ENCODE measurements around the gene COG6.

COG6 gene

DNA sequence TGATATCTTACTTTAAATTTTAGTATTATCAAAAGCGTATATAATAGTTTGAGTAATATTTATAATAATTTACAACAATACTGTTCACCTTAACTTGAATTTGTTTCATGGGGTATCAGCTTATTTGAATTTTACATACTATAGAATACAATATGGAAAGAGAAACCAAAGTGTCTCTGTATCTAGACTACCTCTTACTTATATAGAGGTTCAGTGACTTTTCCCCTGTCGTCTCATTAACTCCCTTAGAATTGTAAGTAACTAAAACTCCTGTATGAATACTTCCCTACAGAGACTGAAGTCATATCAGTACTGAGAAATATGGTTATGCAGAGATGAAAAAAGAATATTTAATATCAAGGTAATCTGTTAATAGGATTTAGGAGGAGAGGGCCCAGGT lies 26.8 kb downstream of the COG6 start:
- no peak for DNase-seq (ENCODE audit: low read depth in 2 of 2)

DNA sequence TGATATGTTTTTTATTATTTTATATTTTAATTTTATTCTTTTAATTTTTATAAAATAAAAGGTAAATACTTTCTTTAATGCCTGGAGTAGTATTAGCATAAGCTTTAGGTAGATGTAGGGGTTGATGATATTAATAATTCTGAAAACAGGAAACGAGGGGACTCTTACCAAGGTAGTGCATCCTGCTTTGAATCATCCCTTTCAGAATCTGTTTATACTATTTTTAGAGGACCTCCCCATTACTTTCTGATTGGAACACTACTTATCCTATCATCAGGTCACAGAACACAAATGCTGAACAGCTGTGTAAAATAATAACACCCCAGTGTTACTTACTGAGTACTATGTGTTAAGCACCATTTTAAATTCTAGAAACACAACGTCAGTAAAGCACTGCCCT lies 27.3 kb downstream of the COG6 start:
- no peak for DNase-seq (ENCODE audit: low read depth in 2 of 2)

DNA sequence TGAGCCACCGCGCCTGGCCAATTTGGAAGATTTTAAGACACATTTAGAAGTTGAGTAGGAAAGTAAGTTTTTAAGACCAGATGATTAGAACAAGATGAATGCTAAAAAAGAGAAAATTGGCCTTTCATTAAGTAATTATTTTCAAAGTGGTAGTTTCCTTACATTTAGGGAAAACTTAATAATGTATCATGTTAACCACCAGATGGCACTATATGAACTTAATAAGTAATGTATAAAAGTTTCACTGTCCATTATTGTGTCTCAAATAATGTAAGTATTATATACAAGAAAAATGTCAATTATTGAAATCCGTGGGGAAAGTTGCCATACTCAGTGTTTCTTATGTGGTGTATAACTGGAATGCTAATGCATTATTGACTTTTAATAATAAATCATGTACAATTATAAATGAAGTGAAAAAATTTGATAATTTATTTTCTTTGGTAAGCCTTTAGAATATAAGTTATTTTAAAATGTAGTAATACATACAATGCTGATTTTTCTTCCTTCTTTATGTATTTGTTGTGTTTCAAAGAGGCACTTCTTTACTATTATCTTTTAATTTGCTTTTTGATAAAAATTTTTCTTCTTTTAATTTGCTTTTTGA lies 29.2 kb downstream of the COG6 start:
- DNase-seq (ENCODE audit: low read depth in 2 of 2), result no peak

DNA sequence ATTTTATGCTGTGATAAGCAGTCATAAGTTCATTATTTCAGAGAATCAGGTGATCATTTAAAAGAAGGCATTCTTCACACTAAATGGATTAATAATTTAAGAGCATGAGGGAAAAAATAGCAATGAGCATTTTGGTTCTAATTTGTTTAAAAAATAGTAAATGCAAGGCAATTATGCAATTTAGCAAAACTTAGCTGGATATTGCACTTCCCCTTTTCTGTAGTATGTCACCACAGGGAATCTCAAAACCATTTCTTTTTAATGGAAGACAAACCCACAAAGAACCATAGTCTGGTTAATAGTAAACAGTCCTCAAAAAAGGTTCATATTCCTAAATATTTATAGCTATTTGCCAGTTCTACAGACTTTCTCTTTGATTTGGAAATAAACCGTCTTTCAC lies 30.2 kb downstream of the COG6 start:
- DNase-seq (ENCODE audit: low read depth in 2 of 2), result no peak

DNA sequence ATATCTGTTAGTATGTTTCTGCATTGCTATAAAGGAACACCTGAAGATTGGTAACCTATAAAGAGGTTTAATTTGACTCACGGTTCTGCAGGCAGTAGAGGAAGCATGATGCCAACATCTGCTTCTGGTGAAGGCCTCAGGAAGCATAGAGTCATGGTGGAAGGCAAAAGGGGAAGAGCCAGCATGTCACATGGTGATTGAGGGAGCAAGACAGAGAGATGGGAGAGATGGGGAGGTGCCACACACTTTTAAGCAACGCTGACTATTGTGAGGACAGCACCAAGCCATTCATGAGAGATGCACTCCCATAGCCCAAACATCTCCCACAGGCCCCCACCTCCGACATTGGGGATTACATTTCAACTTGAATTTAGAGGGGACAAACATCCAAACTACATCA lies 32.8 kb downstream of the COG6 start:
- no peak for DNase-seq (ENCODE audit: low read depth in 2 of 2)

DNA sequence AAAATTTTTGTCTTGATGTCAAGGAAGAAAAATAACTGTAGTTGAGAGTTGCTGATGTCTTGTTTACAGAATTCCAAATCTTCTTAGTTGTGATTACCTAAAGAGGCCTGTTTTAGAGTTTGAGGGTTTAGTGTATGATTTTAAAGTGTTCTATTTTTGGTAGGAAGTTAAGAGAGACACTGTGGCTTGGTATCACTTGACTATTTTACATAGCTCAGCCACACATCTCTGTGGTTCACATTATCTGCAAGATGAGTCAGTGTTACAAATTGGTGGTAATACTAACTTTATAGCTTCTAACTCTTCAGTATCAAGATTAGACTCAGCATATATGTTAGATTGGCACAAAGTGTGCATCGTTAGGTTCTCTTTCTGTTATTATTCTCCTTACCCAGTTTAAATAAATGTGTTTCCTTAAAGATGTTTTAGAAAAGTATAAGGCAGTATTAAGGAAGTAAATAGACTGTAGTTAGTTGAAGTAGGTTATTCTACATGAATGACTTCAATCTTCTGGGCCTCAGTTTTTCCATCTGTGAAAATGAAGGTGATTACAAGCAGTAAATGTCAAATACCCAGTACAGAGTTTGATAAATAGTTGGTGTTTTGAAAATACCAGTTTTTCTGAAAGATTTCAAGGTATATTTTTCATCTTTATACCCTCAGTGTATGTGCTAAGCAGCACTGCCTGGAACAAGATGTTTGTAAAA lies 33.4 kb downstream of the COG6 start:
- no peak for DNase-seq (ENCODE audit: low read depth in 2 of 2)

DNA sequence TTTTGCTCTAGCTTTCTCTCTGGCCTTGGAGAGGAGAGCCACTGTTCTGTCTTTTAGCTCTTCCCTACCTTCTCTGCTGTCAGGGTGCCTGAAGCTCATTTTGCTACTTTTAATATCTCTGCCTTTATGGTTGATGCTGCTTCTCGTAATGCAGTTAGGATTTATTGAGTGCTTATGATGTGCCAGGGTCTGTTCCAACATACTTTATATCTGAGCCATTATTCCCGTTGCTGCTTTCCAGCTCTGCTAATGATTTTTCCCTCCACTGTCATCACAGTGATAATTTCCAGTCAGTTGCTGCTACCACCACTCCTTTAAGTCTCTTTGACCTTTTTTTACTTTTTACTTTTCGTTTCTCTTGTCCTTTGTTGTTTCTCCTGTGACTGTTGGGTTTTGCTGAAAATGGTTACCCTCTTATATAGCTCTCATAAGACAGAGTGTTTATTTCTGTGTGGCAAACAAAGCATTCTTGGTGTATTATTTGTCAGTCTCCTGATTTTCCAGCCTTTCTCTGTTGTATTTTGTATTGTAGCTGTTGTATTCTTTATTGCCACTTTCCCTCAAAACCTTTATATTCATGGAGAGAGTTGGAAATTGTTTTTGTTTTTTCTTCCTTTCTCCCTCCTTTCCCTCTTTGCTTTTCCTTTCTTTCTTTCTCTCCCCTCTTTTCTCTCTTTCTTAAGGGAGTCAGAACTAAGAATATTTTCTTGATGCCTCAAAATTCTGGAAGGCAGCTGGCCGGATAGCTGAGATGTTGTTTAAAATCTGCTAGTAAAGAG lies 37.4 kb downstream of the COG6 start:
- DNase-seq (ENCODE audit: low read depth in 2 of 2), result no peak

DNA sequence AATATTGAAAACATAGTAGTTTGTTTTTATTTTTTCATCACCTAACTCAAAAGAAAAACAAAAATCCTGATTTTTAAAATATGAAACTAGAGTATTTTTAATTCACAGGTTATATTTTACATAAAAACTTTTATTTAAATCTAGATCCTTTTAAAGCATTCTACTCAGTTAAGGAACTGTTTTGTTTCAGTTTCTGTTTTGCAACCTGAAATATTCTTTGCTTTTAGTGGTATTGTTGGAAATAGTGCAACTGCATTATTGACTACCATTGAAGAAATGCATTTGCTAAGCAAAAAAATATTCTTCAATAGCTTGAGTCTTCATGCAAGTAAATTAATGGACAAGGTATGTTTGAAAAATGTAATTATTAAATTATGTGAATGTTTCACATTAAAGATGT lies 43.8 kb downstream of the COG6 start:
- DNase-seq (ENCODE audit: low read depth in 2 of 2), result no peak

DNA sequence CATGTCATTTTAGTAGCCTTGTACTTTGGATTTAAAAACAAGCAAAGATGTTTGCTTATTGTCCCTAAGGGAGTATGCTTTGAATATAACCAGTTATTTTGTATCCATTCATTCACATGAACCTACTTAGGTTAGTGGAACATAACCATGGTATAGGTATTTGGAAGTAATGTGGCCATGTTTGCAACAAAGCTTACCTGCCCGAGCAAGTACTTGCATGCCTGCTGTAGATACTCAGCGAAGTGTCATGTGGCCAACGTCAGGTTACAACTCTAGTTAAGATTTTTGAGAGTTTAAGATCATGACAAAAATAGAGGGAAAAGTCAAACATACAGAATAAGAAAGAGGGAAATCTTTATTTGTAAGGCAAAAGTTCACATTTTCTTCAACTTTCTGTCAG lies 57.2 kb downstream of the COG6 start:
- no peak for DNase-seq (ENCODE audit: low read depth in 2 of 2)

DNA sequence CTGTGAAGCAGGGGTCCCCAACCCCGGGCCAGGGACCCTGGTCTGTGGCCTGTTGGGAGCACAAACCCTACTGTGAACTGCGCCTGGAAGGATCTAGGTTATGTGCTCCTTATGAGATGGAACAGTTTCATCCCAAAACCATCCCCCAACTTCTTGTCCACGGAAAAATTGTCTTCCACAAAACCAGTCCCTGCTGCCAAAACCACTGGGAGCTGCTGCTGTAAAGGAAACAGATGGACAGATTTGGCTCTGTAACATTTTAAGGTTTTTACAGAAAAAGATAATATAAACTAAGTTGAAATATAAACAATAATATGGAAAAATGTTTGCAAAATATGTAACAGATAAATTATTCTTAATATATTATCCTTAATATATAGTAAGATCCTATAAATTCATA lies 73.7 kb downstream of the COG6 start:
- DNase-seq (ENCODE audit: low read depth in 2 of 2), result no peak

DNA sequence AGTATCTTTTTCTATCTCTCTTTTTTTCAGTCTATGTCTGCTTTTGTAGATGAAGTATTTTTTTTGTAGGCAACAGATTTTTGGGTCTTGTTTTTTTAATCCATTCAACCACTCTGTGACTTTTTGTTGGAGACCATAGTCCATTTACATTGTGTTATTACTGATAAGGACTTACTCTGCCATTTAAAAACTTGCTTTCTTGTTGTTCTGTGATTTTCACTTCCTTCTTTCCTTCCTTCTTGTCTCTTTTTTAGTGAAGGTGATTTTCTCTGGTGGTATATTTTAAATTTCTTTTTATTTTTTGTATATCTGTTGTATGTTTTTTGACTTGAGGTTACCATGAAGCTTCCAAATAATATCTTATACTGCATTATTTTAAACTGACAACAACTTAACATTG lies 79.5 kb downstream of the COG6 start:
- DNase-seq (ENCODE audit: low read depth in 2 of 2), result no peak

DNA sequence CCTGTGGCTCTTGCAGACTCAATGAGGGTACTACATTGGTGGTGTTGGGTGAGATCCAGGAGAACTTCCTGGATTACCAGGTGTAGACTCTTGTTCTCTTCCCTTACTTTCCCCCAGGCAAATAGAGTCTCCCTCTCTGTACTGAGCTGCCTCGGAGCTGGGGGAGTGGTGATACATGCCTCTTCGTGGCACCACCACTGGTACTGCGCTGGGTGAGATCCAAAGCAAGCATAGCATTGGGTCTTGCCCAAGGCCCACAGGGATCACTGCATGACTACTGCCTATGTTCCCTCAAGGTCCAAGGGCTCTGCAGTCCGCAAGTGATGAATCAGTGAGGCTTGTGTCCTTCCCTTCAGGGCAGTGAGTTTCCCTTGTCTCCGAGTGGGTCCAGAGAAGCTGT lies 81.6 kb downstream of the COG6 start:
- no peak for DNase-seq (ENCODE audit: low read depth in 2 of 2)

DNA sequence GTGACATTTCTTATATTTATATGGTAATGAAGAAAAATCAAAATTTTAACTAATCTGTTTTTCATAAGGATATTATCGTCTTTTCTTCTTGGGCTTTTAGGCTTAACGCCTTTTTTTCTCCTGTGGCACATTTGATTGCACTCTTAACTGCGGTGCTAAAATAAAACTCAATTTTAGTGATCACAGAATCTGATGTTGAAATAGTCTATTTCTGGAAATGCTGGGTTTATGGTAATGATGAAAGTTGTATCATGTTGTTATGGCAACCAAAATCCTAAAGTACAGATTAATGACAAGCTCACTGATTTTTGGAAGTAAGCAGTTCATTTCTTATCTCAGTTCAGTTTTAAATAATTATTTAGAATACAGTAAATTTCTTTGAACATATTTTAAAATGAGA lies 85.3 kb downstream of the COG6 start:
- no peak for DNase-seq (ENCODE audit: low read depth in 2 of 2)

DNA sequence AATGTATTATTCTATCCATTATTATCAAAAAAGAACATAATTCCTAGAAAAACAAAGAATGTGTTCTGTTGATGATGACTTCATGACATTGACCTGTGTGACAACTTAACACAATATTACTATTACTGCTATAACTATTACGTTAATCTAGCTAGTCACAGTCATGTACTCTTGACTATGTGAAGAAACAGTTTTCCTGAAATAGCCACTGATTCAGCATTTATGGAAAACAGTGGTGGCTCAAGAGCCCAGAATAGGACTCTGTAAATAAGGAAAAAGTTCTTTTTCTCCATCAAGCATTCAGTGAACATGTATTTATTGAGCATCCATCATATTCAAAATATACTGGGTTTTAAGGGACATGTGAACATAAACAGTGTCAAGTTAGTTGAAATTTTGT lies 93.5 kb downstream of the COG6 start:
- no peak for DNase-seq (ENCODE audit: low read depth in 2 of 2)

DNA sequence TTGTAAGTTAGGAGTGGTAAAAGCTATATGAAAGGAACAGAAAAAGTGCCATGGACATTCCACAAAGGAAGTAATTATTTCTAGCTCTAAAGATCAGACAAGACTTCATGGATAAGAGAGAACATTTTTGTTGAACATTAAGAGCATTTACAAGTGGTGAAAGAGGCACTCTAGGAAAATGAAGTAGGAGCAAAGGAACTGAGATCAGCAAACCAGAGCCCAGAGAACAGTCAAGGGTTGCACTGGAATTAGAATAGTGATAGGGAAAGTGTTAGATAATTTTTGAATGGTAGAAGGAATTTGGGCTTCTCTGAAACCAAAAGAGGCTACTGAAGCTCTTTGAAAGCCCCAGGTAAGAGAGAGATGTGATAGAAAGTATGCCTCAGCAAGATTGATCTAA lies 94.1 kb downstream of the COG6 start:
- no peak for DNase-seq (ENCODE audit: low read depth in 2 of 2)

DNA sequence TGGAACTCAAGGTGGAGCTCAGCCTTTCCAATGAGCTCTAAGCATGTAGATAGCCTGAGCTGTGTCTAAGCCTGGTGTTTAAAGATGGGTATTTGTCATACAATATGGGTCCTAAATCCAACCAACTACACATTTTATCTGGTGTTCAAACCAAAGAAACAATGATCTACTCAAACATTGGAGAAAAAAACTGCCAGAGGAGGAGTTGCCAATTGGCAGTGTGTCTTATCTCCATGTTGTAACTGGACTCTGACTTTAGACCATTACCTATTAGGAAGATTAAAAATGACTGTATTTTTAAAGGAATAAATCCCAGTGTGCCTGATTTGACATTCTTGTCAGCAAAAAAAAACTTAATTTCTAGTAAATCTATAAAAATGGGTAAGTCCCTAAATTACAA lies 96.3 kb downstream of the COG6 start:
- DNase-seq (ENCODE audit: low read depth in 2 of 2), result no peak

DNA sequence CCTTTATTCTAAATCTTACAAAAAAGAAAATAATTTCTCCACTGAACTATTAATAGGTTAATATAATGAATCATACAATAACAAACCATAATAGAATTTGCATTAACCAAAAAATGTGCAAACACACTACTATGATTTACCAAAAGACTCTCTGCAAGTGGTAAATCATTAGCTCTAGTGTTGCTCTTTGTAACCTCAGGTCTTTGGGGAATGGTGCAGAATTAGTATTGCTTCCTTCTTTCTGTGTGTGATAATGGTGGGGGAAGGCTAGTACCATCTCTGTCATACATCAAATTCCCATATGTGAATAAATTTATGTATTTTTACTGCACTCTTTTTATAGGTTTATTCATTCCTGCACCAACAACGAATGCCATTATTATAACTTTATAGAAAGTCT lies 105.1 kb downstream of the COG6 start:
- DNase-seq (ENCODE audit: low read depth in 2 of 2), result no peak

DNA sequence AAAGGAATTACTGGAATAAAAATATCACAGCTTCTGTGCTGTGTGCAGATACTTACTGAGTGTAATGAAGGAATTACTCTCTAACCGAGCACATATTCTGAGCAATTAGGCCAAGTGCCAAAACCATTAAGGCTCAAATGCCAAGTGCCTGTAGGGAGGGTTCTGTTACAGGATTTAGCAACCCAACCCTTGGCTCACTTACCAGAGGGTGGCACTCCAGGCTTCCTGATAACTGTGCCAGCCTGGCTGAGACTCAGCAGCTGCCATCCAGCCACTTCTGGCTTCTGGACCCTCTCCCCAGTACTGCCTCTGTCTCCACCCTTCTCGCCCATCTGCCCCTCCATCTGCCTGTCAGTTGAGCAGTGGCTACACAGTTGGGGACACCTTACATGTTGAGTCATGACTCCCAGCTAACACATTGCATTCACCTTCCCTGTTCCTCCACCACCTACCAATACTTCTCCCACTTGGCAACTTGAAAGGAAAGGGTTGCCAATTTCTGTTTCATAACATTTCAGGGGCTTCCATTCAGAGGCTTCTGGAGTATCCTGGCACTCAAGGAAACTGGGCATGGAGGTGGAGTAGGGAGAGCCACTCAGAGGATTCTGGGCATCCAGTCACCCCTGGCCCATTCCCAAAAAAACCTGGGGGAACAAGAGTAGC lies 110.5 kb downstream of the COG6 start:
- no peak for DNase-seq (ENCODE audit: low read depth in 2 of 2)

DNA sequence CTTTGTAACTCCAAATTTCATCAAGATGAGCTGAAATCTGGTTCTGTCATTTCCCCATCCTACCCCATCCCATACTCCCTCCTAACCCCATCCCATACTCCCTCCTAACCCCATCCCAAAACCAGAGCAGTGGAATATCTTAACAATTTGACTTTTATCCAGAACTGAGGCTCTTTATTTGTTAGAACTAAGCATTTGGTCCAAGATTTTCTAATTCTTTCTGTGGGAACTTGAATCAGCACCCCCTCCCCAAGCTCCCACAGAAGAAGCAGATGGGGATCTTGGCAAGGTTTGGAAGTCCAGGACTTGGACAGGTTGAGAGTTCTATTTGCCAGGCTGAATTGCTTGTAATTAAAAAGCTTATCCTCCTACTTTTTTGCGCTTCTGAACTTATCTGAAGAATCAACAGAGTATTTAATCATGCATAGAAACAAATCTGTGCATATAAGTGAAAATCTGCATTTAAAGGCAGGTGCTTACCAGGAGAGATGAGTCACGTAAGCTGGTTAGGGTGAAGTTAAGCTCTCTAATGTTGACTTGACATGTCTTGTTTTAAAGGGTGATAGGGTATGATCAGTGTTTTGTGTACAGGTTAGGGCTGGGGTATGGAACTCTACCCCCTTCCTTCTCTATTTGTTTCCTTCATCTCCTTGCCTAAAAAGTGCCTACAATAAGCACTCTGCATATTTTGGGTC lies 111.1 kb downstream of the COG6 start:
- no peak for DNase-seq (ENCODE audit: low read depth in 2 of 2)

DNA sequence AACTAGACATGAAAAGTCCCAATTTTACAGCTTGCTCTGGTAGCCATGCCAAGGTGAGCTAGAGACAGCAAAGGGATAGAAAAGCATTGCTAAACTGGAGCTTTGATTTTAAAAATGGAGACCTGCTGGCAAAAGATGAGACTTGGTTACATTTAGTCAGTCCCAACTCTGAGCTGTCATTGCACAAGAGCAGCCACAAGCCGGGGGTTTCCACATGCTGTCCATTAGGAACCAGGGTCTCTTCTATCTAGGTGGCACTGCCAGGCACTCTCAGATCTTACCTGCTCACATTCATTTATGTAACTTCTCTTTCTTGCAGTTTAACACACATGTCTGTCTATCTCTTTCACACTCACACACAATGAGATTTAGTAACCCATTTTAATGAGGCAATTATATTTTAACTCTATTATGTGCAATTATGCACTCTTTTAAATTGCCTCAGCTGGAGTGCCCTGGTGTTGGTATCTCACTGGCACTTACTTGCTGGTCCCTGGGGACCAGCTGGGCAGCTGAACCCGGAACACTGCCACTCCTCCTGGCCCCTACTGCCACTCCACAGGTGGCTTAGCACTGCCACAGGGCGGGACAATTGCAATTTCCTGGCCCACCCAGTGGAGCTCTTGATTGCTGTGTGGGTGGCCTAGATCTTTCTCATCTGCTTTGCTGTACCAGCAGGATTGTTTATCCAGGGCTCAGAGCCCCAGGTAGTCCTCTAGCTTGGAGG lies 112.5 kb downstream of the COG6 start:
- DNase-seq (ENCODE audit: low read depth in 2 of 2), result no peak

DNA sequence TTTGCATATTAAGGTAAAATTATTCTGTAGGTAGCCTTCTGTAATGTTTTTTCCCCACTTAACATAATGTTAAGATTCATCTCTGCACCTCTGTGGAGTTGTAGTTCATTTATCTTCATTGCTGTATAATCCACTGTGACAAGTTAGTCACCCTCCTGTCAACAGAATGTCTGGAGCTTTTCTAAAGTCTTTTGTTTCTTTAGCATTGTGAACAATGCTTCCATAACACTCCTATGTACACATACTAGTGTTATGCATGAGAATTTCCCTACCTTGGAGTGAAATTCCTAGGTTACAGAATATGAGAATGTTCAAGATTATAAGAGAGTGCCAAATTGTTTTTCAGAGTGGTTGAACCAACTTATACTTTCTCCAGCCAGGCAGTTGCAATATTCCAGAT lies 113.5 kb downstream of the COG6 start:
- no peak for DNase-seq (ENCODE audit: low read depth in 2 of 2)

All from stimulated activated CD8-positive, alpha-beta memory T cell treated with anti-CD3 and anti-CD28 coated beads, Interleukin-7, amount 100 ng/mL, for 1 hour (primary cell).